GM13977 (cell line): ENCODE measurements around the gene EGFLAM.

Experiments used
- DNase-seq: peaks from one replicate; pipeline ENCODE4 v3.0.0; 2012; ENCODE audit warnings: low spot score
- in situ Hi-C: fragments of 300-500 bp; cut with MboI; formaldehyde crosslinking; loops from one replicate; pipeline ENCODE4 v1.12.0; 2022; ENCODE audit warnings: low sequenced_read_pairs, low pct_unique_long_range_greater_than_20kb, mixed read lengths, inconsistent platforms; ENCODE audit not compliant: unreplicated experiment
- TF ChIP-seq, protein P1 (sequence below): IDR thresholded peaks from 2 replicates; pipeline ENCODE4 v1.5.1; 2012; ENCODE audit warnings: mild to moderate bottlenecking, control low read depth; ENCODE audit not compliant: insufficient read depth; ENCODE audit errors: extremely low read depth, missing control alignments

EGFLAM gene

DNA sequence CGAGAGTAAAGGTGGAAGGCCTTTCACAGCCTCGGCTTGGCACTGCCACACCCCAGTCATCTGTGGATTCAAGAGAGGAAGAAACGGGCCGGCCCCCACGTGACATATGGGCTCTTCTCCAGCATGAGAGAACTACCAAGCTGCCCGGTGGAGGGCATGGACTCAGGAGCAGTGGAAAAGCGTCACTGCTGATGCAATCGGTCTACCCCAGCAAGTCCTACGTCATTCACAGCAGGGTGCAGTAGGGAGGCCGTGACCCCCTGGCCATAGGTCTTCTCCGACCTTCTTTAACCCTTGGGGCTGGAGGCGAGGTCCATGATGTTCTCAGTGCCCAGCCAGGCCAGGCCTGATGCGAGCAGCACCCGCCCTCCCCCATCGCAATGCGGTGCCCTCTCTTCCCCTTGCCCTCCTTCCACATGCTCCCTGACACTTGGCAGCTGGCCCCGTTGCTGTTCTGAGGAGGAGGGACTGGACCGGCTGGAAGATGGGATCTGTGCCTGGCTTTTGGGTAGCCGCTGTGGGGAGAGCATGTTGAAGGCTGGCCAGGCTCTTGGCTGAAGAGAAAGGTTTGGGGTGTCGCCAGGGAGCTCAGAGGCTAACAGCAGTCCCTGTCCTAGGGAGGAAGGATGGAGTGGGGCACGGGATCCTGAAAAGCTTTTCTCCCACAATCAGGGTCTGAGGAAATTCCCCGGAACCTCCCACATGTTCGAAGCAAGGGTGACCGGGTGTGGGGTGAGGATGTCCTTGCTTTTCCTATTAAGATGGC lies 208.2 kb downstream of the EGFLAM start:
- no peak for DNase-seq
- in situ Hi-C loops: no loop called here
- TF ChIP-seq, protein P1, sequence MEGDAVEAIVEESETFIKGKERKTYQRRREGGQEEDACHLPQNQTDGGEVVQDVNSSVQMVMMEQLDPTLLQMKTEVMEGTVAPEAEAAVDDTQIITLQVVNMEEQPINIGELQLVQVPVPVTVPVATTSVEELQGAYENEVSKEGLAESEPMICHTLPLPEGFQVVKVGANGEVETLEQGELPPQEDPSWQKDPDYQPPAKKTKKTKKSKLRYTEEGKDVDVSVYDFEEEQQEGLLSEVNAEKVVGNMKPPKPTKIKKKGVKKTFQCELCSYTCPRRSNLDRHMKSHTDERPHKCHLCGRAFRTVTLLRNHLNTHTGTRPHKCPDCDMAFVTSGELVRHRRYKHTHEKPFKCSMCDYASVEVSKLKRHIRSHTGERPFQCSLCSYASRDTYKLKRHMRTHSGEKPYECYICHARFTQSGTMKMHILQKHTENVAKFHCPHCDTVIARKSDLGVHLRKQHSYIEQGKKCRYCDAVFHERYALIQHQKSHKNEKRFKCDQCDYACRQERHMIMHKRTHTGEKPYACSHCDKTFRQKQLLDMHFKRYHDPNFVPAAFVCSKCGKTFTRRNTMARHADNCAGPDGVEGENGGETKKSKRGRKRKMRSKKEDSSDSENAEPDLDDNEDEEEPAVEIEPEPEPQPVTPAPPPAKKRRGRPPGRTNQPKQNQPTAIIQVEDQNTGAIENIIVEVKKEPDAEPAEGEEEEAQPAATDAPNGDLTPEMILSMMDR: no peak

DNA sequence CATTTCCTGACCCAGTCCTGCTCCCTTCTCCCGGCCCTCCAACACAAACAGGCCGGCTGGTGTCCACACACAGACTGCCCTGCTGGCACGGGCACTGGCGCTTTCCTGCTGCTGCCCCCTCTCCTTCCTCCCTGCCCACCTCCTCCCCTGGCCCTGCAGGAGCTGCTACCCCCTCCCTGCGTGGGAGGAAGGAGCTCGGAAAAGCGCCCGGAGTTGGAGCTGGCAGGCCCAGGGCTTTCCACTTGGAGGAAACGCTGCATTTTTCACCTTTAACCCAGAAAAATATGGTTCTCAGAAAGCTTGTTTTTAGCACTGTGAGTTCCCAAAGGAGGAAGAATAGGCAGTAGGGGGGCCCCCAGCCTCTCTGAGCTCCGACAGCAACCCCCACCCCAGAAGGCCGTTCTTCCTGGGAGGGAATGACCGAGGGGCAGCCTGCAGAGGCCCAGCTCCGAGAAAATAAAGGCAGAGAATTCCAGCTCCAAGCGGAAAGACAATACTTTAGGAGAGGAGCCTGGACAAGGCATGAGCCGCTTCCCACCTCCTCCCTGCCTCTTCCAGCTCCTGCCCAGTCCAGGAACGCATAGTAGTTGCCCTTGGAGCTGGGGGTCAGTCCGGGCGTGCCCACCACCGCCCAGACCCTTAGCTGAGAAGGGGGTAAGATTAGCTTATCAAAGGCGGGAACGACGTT lies 209.1 kb downstream of the EGFLAM start:
- TF ChIP-seq, protein P1: no peak
- DNase-seq: no peak
- in situ Hi-C loops: no loop called here

DNA sequence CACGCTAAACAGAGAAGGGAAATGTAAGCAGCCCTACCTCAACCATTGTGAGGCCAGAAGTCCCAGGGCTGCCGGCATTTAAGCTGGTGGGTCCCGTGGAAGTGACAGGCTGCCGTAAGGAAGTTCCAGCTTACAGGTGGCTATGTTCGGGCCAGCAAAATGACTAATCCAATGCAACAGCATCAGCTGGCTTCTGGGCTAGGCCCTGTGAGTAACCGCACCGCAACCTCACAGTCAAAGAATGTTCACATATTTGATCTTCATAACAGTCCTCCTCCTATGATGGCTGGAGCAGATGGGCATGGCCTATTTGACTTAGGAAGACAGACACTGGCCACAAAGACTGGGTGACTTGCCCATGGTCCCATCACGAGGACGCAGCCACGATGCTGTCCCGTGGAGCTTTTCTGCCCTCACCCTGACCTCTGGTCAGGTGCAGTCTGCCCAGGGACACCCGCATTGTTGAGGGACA lies 209.9 kb downstream of the EGFLAM start:
- in situ Hi-C loops: no loop called here
- DNase-seq: no peak

DNA sequence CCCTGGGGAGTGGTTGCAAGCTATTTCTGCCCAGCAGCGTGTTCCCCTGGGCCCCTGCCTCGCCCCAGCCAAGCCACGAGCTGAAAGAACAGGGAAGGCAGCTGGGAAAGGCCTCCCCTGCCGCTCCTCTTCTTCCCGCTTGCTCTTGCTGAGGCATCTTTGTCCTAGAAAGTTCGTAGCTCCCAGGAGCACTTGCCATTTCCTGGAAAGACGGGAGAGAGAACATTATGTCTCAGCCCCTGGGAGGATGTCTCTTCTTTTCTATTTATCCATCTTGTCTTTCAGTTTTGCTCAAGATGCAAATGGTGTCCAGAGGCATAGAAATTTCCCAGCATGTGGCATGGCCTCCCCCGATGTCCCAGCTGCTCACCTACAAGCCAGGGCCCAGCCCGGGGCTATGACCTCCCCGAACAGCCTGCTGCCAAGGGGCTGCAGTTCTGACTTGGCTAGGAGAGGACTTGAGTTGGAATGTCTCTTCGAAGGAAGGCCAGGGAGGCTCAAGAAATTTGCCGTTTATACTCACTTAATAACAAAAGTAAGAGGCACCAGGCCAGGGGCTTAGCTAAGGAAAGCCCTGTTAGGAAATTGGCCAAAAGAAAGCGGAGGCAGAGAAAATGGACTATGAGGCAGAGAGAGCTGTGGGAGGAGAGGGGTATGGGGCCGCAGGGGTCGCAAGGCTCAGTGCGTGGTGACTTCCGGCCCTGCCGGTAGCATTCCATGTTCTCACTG lies 210.8 kb downstream of the EGFLAM start:
- TF ChIP-seq, protein P1: no peak
- in situ Hi-C loops: no loop called here
- no peak for DNase-seq

More for the DNA sequence above, 209.9 kb downstream of the EGFLAM start:
- TF ChIP-seq, protein P1: no peak

DNA sequence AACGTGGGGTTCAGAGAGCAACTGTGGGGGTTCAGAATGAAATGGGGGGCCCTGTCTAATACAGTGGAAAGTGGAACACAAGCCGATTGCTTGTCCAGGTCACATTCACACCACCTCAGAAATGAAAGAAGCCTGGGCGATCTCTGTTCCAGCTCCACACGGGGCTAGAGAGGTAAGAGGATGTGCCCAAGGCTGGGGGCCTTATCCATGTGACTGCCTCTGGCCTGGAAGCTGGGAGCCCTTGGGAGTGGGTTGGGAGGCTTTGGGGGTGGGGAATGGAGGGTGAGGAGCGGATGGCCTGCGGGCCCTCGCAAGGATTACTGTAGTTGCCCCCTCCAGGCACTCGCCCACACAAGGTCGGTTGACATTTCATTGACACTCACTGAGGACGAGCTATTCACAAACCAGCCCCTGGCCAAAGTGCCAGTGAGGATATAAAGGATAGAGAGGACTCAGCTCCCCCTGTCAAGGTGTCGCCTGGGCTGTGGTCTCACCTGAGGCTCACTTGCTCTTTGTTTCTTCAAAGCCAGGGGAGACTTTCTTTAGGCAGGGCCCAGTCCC lies 211.4 kb downstream of the EGFLAM start:
- TF ChIP-seq, protein P1: no peak
- DNase-seq: no peak
- in situ Hi-C loops: no loop called here

DNA sequence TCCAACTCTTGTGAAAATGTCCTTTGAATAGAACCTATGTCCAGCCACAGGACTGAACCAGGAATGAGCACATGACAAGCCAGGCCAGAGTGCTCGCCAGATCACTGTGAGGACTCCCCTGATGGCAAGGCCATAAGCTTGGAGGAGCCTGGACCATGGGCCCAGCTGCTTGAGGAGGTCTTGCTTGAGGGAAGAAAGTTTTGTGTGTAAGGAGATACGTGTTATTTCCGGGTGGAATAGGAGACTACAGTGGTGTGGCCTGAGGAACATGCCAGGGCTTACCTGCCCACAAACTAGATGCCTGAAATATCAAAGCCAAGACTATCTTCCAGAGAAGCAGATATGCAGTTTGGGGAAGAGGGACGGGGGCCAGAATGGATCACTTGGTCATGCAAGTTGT lies 213.3 kb downstream of the EGFLAM start:
- no peak for DNase-seq
- TF ChIP-seq, protein P1: no peak
- in situ Hi-C loops: no loop called here
